ENCODE data around the gene CR1L. TPM values are rescaled to one million over a fixed set of nuclear protein-coding genes. Genes with fewer than 3 reads are reported as not detected.
"Not testable (repeated sequence)": the region's sequence is repeated elsewhere in the genome, so short reads cannot be mapped to it uniquely, and the experiment has no call there.

Gene CR1L
- total RNA-seq, 6 experiments from 2014 or later: not detected

- no peaks in the 10 kb centered on the region for H3K36me3 Mint-ChIP-seq (ENCODE audit: low read depth)
- H3K9me3 Mint-ChIP-seq: no peaks in the 10 kb centered on the region
- H3K27ac Mint-ChIP-seq: no peak overlapping the region
- H3K4me3 Mint-ChIP-seq: no peak overlapping the region
- no peaks in the 10 kb centered on the region for H3K4me1 Mint-ChIP-seq (ENCODE audit: low read depth)
- no peak for DNase-seq
- H3K27me3 Mint-ChIP-seq (ENCODE audit: insufficient read depth): peaks cover 14% of the 10 kb centered on the region
- TF ChIP-seq CTCF (IDR thresholded peaks at IDR 0.05): no peak
These were observed 14.1 kb downstream of the CR1L start for GRCh38 chr1:207658904-207659485.

- H3K9me3 Mint-ChIP-seq: no peaks in the 10 kb centered on the region
- H3K27me3 Mint-ChIP-seq (ENCODE audit: insufficient read depth): peaks cover 14% of the 10 kb centered on the region
- H3K36me3 Mint-ChIP-seq (ENCODE audit: low read depth): no peaks in the 10 kb centered on the region
- no peaks in the 10 kb centered on the region for H3K4me1 Mint-ChIP-seq (ENCODE audit: low read depth)
- no peak for DNase-seq
- H3K4me3 Mint-ChIP-seq: no peak overlapping the region
- no peak overlapping the region for H3K27ac Mint-ChIP-seq
- TF ChIP-seq CTCF (IDR thresholded peaks at IDR 0.05): no peak
These were observed 14.7 kb downstream of the CR1L start for GRCh38 chr1:207659545-207660153.

GRCh38 chr1:207661420-207661819 is 16.5 kb downstream of the CR1L start:
- not testable (repeated sequence) for H3K4me1 Mint-ChIP-seq (ENCODE audit: low read depth); H3K27ac Mint-ChIP-seq; H3K4me3 Mint-ChIP-seq; DNase-seq; H3K9me3 Mint-ChIP-seq; H3K36me3 Mint-ChIP-seq (ENCODE audit: low read depth)
- H3K27me3 Mint-ChIP-seq (ENCODE audit: insufficient read depth): peaks cover 14% of the 10 kb centered on the region

- Mint-ChIP-seq H3K27me3 (ENCODE audit: insufficient read depth) (peaks cover 27% of the 10 kb centered on the region), H3K9me3 (no peaks in the 10 kb centered on the region), H3K4me3 (no peak overlapping the region), H3K4me1 (ENCODE audit: low read depth) (no peaks in the 10 kb centered on the region), H3K27ac (no peak overlapping the region), H3K36me3 (ENCODE audit: low read depth) (no peaks in the 10 kb centered on the region)
- no peak for TF ChIP-seq CTCF (IDR thresholded peaks at IDR 0.05)
- DNase-seq: no peak
These were observed 21.4 kb downstream of the CR1L start for GRCh38 chr1:207666342-207666741.

- no peaks in the 10 kb centered on the region for H3K36me3 Mint-ChIP-seq (ENCODE audit: low read depth)
- H3K27ac Mint-ChIP-seq: no peak overlapping the region
- TF ChIP-seq CTCF (IDR thresholded peaks at IDR 0.05): no peak
- peaks cover 12% of the 10 kb centered on the region for H3K4me1 Mint-ChIP-seq (ENCODE audit: low read depth)
- H3K9me3 Mint-ChIP-seq: no peaks in the 10 kb centered on the region
- DNase-seq: no peak
- peaks cover 21% of the 10 kb centered on the region for H3K27me3 Mint-ChIP-seq (ENCODE audit: insufficient read depth)
- H3K4me3 Mint-ChIP-seq: peak overlapping the region; percentile 38; the same call in 1 of the 2 replicates
These were observed 24.6 kb downstream of the CR1L start for GRCh38 chr1:207669528-207670009.

- TF ChIP-seq CTCF (IDR thresholded peaks at IDR 0.05): no peak
- no peak for DNase-seq
- Mint-ChIP-seq H3K27ac (no peak overlapping the region), H3K4me3 (no peak overlapping the region; the same call in 1 of the 2 replicates), H3K4me1 (ENCODE audit: low read depth) (peaks cover 15% of the 10 kb centered on the region), H3K27me3 (ENCODE audit: insufficient read depth) (peaks cover 21% of the 10 kb centered on the region), H3K9me3 (no peaks in the 10 kb centered on the region), H3K36me3 (ENCODE audit: low read depth) (no peaks in the 10 kb centered on the region)
These were observed 25.3 kb downstream of the CR1L start for GRCh38 chr1:207670192-207670591.
